Ishikawa (cell line): ENCODE data around the gene HSPA2.

Experiments used
- CREB1 ChIP-seq: IDR thresholded peaks from 2 replicates; pipeline ENCODE4 v1.6.1; 2012; ENCODE audit warnings: low read depth
- EP300 ChIP-seq: IDR thresholded peaks from 2 replicates; pipeline ENCODE4 v1.6.1; 2012; ENCODE audit warnings: borderline replicate concordance
- RAD21 ChIP-seq: IDR thresholded peaks from 2 replicates; pipeline ENCODE4 v1.6.1; 2012; ENCODE audit warnings: low read depth
- REST ChIP-seq: IDR thresholded peaks from 2 replicates; pipeline ENCODE4 v1.6.1; 2012; ENCODE audit warnings: low read depth, mild to moderate bottlenecking
- TAF1 ChIP-seq: IDR thresholded peaks from 2 replicates; pipeline ENCODE4 v1.6.1; 2012; ENCODE audit warnings: low read depth, mild to moderate bottlenecking
- USF1 ChIP-seq: IDR thresholded peaks from 2 replicates; pipeline ENCODE4 v1.6.1; 2012
- YY1 ChIP-seq: IDR thresholded peaks from 2 replicates; pipeline ENCODE4 v1.6.1; 2012; ENCODE audit warnings: low read depth

- TF ChIP-seq YY1 (no peak), RAD21 (no peak), TAF1 (no peak), EP300 (no peak), REST (peak; percentile 16; the same call in 1 of the 2 replicates), CREB1 (no peak), USF1 (no peak)
Observed at GRCh38 chr14:64580467-64580866, 39.9 kb downstream of the HSPA2 start.
